GM18951 (cell line): ENCODE results near the gene PIGQ.

Experiments
- POLR2A ChIP-seq: IDR thresholded peaks from 4 replicates; pipeline ENCODE4 v1.6.1; 2011; ENCODE audit warnings: mild to moderate bottlenecking; ENCODE audit not compliant: insufficient read length, insufficient read depth; ENCODE audit errors: extremely low read depth
- in situ Hi-C: fragments of 300-500 bp; cut with MboI; formaldehyde crosslinking; loops from one replicate; pipeline ENCODE4 v1.12.0; 2022; ENCODE audit warnings: low sequenced_read_pairs, mixed read lengths, inconsistent platforms; ENCODE audit not compliant: unreplicated experiment

The PIGQ gene

GRCh38 chr16:539901-540530 is 29.8 kb upstream of the PIGQ start:
- no peak for TF ChIP-seq POLR2A
- in situ Hi-C loops = no loop called here

- no peak for TF ChIP-seq POLR2A
- in situ Hi-C loops = no loop called here
Observed at GRCh38 chr16:540645-541340, 29.0 kb upstream of the PIGQ start.

DNA sequence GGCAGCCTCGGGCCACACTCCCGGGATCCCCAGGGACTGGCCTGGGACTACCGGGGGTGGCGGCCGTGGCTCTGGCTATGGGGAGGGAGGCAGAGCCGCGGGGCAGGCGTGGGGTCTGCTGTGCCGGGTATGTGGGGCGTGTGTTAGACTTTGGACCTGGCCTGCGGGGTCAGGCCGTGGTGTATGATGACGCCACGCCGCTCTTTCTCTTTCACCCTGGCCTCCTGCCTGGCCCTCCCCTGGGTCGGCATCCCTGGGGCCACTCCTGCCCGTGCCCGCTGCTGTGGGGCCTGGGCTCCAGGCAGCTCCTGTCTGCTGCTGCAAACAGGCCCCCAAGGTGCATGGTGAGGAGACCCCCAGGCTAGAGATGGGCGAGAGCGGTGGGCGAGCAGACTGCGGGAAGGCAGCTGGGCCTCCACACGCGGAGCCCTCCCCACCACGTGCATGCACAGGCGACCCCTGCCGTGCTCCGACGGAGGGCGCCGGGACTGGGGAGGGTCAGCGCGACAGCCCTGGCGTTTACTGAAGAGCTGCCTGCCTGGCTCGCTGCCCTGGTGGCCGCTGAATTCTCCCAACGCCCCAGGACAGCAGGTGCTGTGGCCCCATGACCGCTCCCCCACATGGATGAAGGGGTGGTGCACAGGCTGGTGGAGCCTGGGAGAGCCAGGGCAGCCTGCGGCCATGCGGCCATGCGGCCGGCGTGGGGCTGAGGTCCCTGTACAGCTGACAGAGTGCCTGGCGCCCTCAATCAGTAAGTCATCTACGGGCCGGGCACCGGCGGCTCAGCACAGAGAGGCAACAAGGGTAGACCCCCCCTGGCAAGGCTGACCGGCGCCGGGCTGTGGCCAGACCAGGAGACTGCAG is 26.2 kb upstream of the PIGQ start:
- in situ Hi-C loops = no loop called here
- TF ChIP-seq POLR2A = no peak

- in situ Hi-C loops = no loop called here
- no peak for TF ChIP-seq POLR2A
Observed at GRCh38 chr16:544517-544916, 25.3 kb upstream of the PIGQ start.

GRCh38 chr16:546909-547770 is 22.6 kb upstream of the PIGQ start:
- no peak for TF ChIP-seq POLR2A
- in situ Hi-C loops = no loop called here

GRCh38 chr16:548586-548985 is 21.2 kb upstream of the PIGQ start:
- in situ Hi-C loops = no loop called here
- no peak for TF ChIP-seq POLR2A

DNA sequence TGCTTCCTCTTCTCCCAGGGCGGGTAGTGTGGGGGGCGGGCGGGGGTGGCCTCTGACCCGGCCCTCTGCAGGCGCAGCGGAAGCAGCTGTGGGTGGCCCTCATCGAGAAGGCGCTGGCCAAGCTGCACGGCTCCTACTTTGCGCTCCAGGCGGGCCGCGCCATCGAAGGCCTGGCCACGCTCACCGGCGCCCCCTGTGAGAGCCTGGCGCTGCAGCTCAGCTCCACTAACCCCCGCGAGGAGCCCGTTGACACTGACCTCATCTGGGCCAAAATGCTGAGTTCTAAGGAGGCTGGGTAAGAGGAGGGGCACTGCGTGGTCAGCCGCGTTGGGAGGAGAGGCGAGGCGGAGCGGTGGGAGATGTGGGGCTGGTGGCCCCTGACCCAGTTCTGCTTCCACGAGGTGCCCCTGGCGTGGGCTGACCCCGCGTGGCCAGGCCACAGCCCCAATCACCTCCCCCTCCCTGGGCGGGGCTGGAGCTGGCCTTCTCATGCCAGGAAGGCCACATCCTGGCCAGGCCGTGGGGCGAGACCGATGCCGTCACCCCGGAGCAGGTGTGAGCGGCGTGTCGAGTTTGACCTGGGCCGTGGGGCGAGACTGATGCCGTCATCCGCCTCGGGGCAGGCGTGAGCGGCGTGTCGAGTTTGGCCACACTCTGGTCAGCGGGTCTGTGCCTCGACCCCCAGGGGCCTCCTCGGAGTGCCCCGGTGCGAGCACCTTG is 20.1 kb upstream of the PIGQ start:
- in situ Hi-C loops = no loop called here
- no peak for TF ChIP-seq POLR2A

DNA sequence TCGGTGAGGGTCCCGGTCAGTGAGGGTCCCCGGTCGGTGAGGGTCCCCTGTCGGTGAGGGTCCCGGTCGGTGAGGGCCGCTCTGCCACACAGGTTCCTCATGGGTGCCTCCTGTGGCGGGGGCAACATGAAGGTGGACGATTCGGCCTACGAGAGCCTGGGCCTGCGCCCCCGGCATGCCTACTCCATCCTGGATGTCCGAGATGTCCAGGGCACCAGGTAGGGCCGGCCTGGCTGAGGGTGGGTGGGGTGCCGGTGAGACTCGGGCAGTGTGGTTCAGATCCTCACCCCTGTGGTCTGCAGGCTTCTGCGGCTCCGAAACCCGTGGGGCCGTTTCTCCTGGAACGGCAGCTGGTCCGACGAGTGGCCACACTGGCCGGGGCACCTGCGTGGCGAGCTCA is 18.6 kb upstream of the PIGQ start:
- in situ Hi-C loops = no loop called here
- TF ChIP-seq POLR2A = no peak

- TF ChIP-seq POLR2A = no peak
- in situ Hi-C loops = no loop called here
Observed at GRCh38 chr16:552171-552570, 17.6 kb upstream of the PIGQ start.

GRCh38 chr16:553601-554296 is 16.0 kb upstream of the PIGQ start:
- in situ Hi-C loops = no loop called here
- no peak for TF ChIP-seq POLR2A

GRCh38 chr16:554297-554621 is 15.5 kb upstream of the PIGQ start:
- no peak for TF ChIP-seq POLR2A
- in situ Hi-C loops = no loop called here
